Activated gamma-delta T cell (primary cell): ENCODE data around the gene ARL6IP6.

Source experiments
- DNase-seq: peaks from one replicate; lab custom pipeline; 2025; lab: John Stamatoyannopoulos, UW

ARL6IP6 gene

DNA sequence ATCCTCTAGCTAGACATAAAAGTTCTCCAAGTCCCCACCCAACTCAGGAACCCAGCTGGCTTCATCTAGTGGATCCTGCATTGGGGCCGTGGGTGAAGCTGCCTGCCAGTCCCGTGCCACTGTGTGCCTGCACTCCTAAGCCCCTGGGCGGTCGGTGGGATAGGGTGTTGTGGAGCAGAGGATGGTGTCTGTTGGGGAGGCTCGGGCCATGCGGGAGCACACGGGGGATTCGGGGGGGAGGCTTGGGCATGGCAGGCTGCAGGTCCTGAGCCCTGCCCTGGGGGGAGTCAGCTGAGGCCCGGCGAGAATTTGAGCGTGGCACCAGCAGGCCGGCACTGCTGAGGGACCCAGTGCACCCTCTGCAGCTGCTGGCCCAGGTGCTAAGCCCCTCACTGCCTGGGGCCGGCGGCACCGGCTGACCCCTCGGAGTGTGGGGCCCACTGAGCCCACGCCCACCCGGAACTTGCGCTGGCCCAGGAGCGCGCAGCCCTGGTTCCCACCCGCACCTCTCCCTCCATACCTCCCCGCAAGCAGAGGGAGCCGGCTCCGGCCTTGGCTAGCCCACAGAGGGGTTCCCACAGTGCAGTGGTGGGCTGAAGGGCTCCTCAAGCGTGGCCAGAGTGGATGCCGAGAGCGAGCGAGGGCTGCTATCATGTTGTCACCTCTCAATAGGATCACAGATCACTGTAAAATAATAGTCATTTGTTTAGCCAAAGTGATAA lies 86.4 kb downstream of the ARL6IP6 start:
- no peak for DNase-seq

DNA sequence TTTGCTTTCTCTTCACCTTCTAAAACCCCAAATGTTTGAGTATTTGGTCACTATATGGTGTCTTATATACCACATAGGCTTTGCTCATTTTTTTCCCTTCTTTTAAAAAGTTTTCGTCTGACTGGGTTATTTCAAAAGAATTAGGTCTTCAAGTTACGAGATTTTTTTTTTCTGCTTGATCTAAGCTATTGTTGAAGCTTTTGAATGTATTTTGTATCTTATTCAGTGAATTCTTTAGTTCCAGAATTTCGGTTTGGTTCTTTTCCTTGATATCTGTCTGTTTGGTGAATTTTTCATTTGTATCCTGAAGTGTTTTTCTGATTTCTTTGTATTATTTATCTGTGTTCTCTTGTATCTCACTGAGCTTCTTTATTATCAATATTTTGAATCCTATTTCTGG lies 93.5 kb downstream of the ARL6IP6 start:
- DNase-seq, result no peak
